IPS-NIHi7 (cell line): ENCODE measurements around the gene KLHL15.
"Not testable (repeated sequence)": the region's sequence is repeated elsewhere in the genome, so short reads cannot be mapped to it uniquely, and the experiment has no call there.

Experiments
- DNase-seq: peaks from one replicate; pipeline ENCODE4 v3.0.0; 2012; ENCODE audit warnings: mixed read lengths; ENCODE audit errors: extremely low spot score

The KLHL15 gene

GRCh38 chrX:24018809-24019208 is 8.2 kb downstream of the KLHL15 start:
- DNase-seq, result no peak

GRCh38 chrX:24017674-24018073 is 9.3 kb downstream of the KLHL15 start:
- DNase-seq, result no peak

GRCh38 chrX:24014388-24015018 is 12.5 kb downstream of the KLHL15 start:
- DNase-seq, result no peak

- no peak for DNase-seq
Measured at GRCh38 chrX:24012266-24012665, 14.7 kb downstream of the KLHL15 start.

GRCh38 chrX:24005867-24006266 is 21.1 kb downstream of the KLHL15 start:
- no peak for DNase-seq

- DNase-seq, result no peak
Measured at GRCh38 chrX:24005028-24005427, 22.0 kb downstream of the KLHL15 start.

GRCh38 chrX:24002792-24003191 is 24.2 kb downstream of the KLHL15 start:
- DNase-seq, result no peak

GRCh38 chrX:24002167-24002566 is 24.8 kb downstream of the KLHL15 start:
- no peak for DNase-seq

GRCh38 chrX:23999671-24000070 is 27.3 kb downstream of the KLHL15 start:
- DNase-seq, result no peak

GRCh38 chrX:23993012-23993633 is 33.9 kb downstream of the KLHL15 start:
- no peak for DNase-seq

GRCh38 chrX:23992431-23992830 is 34.6 kb downstream of the KLHL15 start:
- DNase-seq, result no peak

- DNase-seq, result no peak
Measured at GRCh38 chrX:23990455-23990854, 36.5 kb downstream of the KLHL15 start.

GRCh38 chrX:23989689-23990088 is 37.3 kb downstream of the KLHL15 start:
- DNase-seq, result no peak

GRCh38 chrX:23982891-23983290 is 44.1 kb downstream of the KLHL15 start:
- no peak for DNase-seq

GRCh38 chrX:23981711-23982110 is 45.3 kb downstream of the KLHL15 start:
- DNase-seq, result peak; percentile 14

GRCh38 chrX:23981222-23981621 is 45.8 kb downstream of the KLHL15 start:
- DNase-seq, result no peak

- DNase-seq, result no peak
Measured at GRCh38 chrX:23980011-23980441, 47.0 kb downstream of the KLHL15 start.

GRCh38 chrX:23978491-23978890 is 48.5 kb downstream of the KLHL15 start:
- no peak for DNase-seq

GRCh38 chrX:23965630-23966029 is 61.4 kb downstream of the KLHL15 start:
- DNase-seq, result not testable (repeated sequence)

GRCh38 chrX:23964191-23964590 is 62.8 kb downstream of the KLHL15 start:
- DNase-seq, result peak; percentile 11

GRCh38 chrX:23959781-23960180 is 67.2 kb downstream of the KLHL15 start:
- no peak for DNase-seq

- DNase-seq, result peak; percentile 24
Measured at GRCh38 chrX:23954396-23954795, 72.6 kb downstream of the KLHL15 start.

GRCh38 chrX:23953908-23954269 is 73.1 kb downstream of the KLHL15 start:
- no peak for DNase-seq
